Measurements from ENCODE around the gene RAPGEF6. TPM values are rescaled to one million over a fixed set of nuclear protein-coding genes. Genes with fewer than 3 reads are reported as not detected.

The RAPGEF6 gene
- total RNA-seq, 1 experiment from 2014 or later = 26.1 TPM

GRCh38 chr5:131644822-131645221 lies 9.8 kb upstream of the RAPGEF6 start:
- H3K4me3 ChIP-seq (ENCODE audit: low read depth, low read length, poor library complexity, severe bottlenecking) = no peak overlapping the region
- ChIA-PET POLR2A (ENCODE audit: low non-redundant PET) (interaction anchor here (0.6 kb wide), 1 partner anchor 159 kb away, joined by 3 read pairs; no protein-coding TSS in a partner anchor), CTCF (interaction anchor here (0.6 kb wide), 1 partner anchor 127 kb away, joined by 3 read pairs; no protein-coding TSS in a partner anchor)
- H3K4me1 ChIP-seq (ENCODE audit: insufficient read depth, low read length, poor library complexity, severe bottlenecking) = peaks cover 6% of the 10 kb centered on the region
- no peak overlapping the region for H3K27ac ChIP-seq (ENCODE audit: low read depth, low read length, poor library complexity, severe bottlenecking)
- no TSS peak for BruUV-seq (replicated peaks)
- DNase-seq (ENCODE audit: low spot score) = no peak
- no peaks in the 10 kb centered on the region for H3K27me3 ChIP-seq (replicated peaks; ENCODE audit: insufficient read depth, low read depth, low read length, poor library complexity)
- TF ChIP-seq CTCF (conservative IDR thresholded peaks at IDR 0.05; ENCODE audit: low read depth, low read length) = no peak
- no peak for TF ChIP-seq EZH2 (IDR thresholded peaks at IDR 0.05; ENCODE audit: borderline replicate concordance, low read depth, low read length, poor library complexity, severe bottlenecking)
- no peaks in the 10 kb centered on the region for H3K9me3 ChIP-seq (ENCODE audit: low read depth, low read length, poor library complexity, severe bottlenecking)
- intact Hi-C loops (cut with micrococcal nuclease; ENCODE audit: unreplicated experiment) = no loop called here
- peaks cover 3% of the 10 kb centered on the region for H3K36me3 ChIP-seq (ENCODE audit: insufficient read depth, low read length, poor library complexity, severe bottlenecking)

- H3K4me3 ChIP-seq (ENCODE audit: low read depth, low read length, poor library complexity, severe bottlenecking) = no peak overlapping the region
- no peak for DNase-seq (ENCODE audit: low spot score)
- CTCF ChIA-PET = interaction anchor here (0.6 kb wide), 1 partner anchor 127 kb away, joined by 3 read pairs; no protein-coding TSS in a partner anchor
- TF ChIP-seq EZH2 (IDR thresholded peaks at IDR 0.05; ENCODE audit: borderline replicate concordance, low read depth, low read length, poor library complexity, severe bottlenecking) (no peak), CTCF (conservative IDR thresholded peaks at IDR 0.05; ENCODE audit: low read depth, low read length) (no peak)
- H3K4me1 ChIP-seq (ENCODE audit: insufficient read depth, low read length, poor library complexity, severe bottlenecking) = peaks cover 6% of the 10 kb centered on the region
- peaks cover 3% of the 10 kb centered on the region for H3K36me3 ChIP-seq (ENCODE audit: insufficient read depth, low read length, poor library complexity, severe bottlenecking)
- no TSS peak for BruUV-seq (replicated peaks)
- POLR2A ChIA-PET (ENCODE audit: low non-redundant PET) = no interaction called here
- H3K27me3 ChIP-seq (replicated peaks; ENCODE audit: insufficient read depth, low read depth, low read length, poor library complexity) = no peaks in the 10 kb centered on the region
- H3K9me3 ChIP-seq (ENCODE audit: low read depth, low read length, poor library complexity, severe bottlenecking) = no peaks in the 10 kb centered on the region
- intact Hi-C loops (cut with micrococcal nuclease; ENCODE audit: unreplicated experiment) = no loop called here
- no peak overlapping the region for H3K27ac ChIP-seq (ENCODE audit: low read depth, low read length, poor library complexity, severe bottlenecking)
These were observed 9.3 kb upstream of the RAPGEF6 start for GRCh38 chr5:131644370-131644769.

GRCh38 chr5:131641494-131641893 lies 6.5 kb upstream of the RAPGEF6 start:
- H3K27me3 ChIP-seq (replicated peaks; ENCODE audit: insufficient read depth, low read depth, low read length, poor library complexity) = no peaks in the 10 kb centered on the region
- POLR2A ChIA-PET (ENCODE audit: low non-redundant PET) = no interaction called here
- no peak overlapping the region for H3K4me3 ChIP-seq (ENCODE audit: low read depth, low read length, poor library complexity, severe bottlenecking)
- H3K4me1 ChIP-seq (ENCODE audit: insufficient read depth, low read length, poor library complexity, severe bottlenecking) = peaks cover 6% of the 10 kb centered on the region
- CTCF ChIA-PET = no interaction called here
- intact Hi-C loops (cut with micrococcal nuclease; ENCODE audit: unreplicated experiment) = no loop called here
- H3K36me3 ChIP-seq (ENCODE audit: insufficient read depth, low read length, poor library complexity, severe bottlenecking) = peaks cover 3% of the 10 kb centered on the region
- BruUV-seq (replicated peaks) = no TSS peak
- no peak for DNase-seq (ENCODE audit: low spot score)
- no peaks in the 10 kb centered on the region for H3K9me3 ChIP-seq (ENCODE audit: low read depth, low read length, poor library complexity, severe bottlenecking)
- no peak overlapping the region for H3K27ac ChIP-seq (ENCODE audit: low read depth, low read length, poor library complexity, severe bottlenecking)
- TF ChIP-seq CTCF (conservative IDR thresholded peaks at IDR 0.05; ENCODE audit: low read depth, low read length) (no peak), EZH2 (IDR thresholded peaks at IDR 0.05; ENCODE audit: borderline replicate concordance, low read depth, low read length, poor library complexity, severe bottlenecking) (no peak)

All from A673 (cell line).